ENCODE data around the gene EXOSC9.

DNA sequence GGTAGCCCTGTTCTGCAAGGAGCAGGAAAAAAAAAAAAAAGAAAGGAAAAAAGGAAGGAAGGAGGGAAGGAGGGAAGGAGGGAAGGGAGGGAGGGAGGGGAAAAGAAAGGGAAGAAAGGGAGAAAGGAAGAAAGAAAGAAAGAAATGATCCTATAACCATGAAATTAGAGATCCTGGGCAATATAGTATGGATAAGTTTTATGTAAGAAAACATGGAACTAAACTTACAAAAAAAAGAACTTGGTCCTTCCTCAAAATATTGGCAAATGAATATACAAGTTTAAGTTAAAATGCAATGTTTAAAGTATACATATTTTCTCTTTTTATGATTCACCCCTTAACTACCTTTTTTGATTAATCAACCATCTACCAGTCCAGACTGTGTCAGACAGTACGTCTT is 50.2 kb downstream of the EXOSC9 start:
- TF ChIP-seq, protein P1, sequence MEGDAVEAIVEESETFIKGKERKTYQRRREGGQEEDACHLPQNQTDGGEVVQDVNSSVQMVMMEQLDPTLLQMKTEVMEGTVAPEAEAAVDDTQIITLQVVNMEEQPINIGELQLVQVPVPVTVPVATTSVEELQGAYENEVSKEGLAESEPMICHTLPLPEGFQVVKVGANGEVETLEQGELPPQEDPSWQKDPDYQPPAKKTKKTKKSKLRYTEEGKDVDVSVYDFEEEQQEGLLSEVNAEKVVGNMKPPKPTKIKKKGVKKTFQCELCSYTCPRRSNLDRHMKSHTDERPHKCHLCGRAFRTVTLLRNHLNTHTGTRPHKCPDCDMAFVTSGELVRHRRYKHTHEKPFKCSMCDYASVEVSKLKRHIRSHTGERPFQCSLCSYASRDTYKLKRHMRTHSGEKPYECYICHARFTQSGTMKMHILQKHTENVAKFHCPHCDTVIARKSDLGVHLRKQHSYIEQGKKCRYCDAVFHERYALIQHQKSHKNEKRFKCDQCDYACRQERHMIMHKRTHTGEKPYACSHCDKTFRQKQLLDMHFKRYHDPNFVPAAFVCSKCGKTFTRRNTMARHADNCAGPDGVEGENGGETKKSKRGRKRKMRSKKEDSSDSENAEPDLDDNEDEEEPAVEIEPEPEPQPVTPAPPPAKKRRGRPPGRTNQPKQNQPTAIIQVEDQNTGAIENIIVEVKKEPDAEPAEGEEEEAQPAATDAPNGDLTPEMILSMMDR (IDR thresholded peaks at IDR 0.05), result no peak
- TF ChIP-seq TCF7L2 (IDR thresholded peaks at IDR 0.05; ENCODE audit: low read depth, low read length) (no peak), POLR2AphosphoS5 (IDR thresholded peaks at IDR 0.05; ENCODE audit: low read depth, low read length) (no peak), SIN3A (IDR thresholded peaks at IDR 0.05; ENCODE audit: borderline replicate concordance, insufficient read depth, low read depth, low read length) (no peak)

Data from Panc1 (cell line).